Adrenal gland (tissue), 12 donors: ENCODE results near the gene GSKIP. TPM values are rescaled to one million over a fixed set of nuclear protein-coding genes. Genes with fewer than 3 reads are reported as not detected.
A peak's percentile ranks its signal among the peaks of the same experiment; 100 is the strongest.
"Not testable (repeated sequence)": the region's sequence is repeated elsewhere in the genome, so short reads cannot be mapped to it uniquely, and the experiment has no call there.

Experiments used
- DNase-seq, 7 donors: peaks; one replicate each; pipeline ENCODE4 v3.0.0-alpha.2; 2019 to 2020
- H3K27ac ChIP-seq, 5 donors: fragments of 200-600 bp; sonication (generic) in 4 of 5; 1 replicate in 3 of 5; 2 replicates in 2 of 5; pipeline versions ENCODE4 v1.5.1 to v1.8.0; 2016 to 2020; ENCODE audit warnings: mild to moderate bottlenecking in 1 of 5
- H3K27me3 ChIP-seq: fragments of 200-600 bp; 2 replicates; pipeline ENCODE4 v1.8.0; 2021
- H3K36me3 ChIP-seq, 2 donors: fragments of 200-600 bp; replicated peaks in 1 of 2; 1 replicate in 1 of 2; 2 replicates in 1 of 2; pipeline versions ENCODE4 v1.5.1 to v1.8.0; 2018 to 2022
- H3K4me1 ChIP-seq, 2 donors: fragments of 200-600 bp; replicated peaks in 1 of 2; 1 replicate in 1 of 2; 2 replicates in 1 of 2; pipeline versions ENCODE4 v1.5.1 to v1.8.0; 2018 to 2021
- H3K4me3 ChIP-seq, 4 donors: fragments of 200-600 bp; sonication (generic) in 3 of 4; one replicate each; pipeline ENCODE4 v1.5.1; 2016 to 2018
- H3K9me3 ChIP-seq, 3 donors: fragments of 200-600 bp; sonication (generic) in 1 of 3; replicated peaks in 1 of 3; 1 replicate in 2 of 3; 2 replicates in 1 of 3; pipeline versions ENCODE4 v1.5.1 to v1.8.0; 2016 to 2021
- POLR2A ChIP-seq, 2 donors: fragments of 450-650 bp; IDR thresholded peaks; one replicate each; pipeline ENCODE4 v1.6.1; 2017; ENCODE audit warnings: antibody characterized with exemption in 2 of 2, mild to moderate bottlenecking in 2 of 2, moderate library complexity in 1 of 2
- WGBS, 4 donors: extraction: QIAGEN DNeasy Blood & Tissue Kit in 2 of 4; methylation state at CpG; one replicate each; pipeline versions ENCODE4 v1.1.5 to v1.1.7; 2013 to 2017; 5-methylcytosine and 5-hydroxymethylcytosine counted together
- intact Hi-C, 2 donors: fragments of 100-400 bp; cut with DNase I; formaldehyde crosslinking; loops; one replicate each; pipeline versions ENCODE4 v1.14.1 to v1.15.0; 2022 to 2023
- polyA plus RNA-seq, 3 donors: library from polyadenylated mRNA; stranded (reverse); fragments of 200-250 nt in 2 of 3; fragments of 350-450 nt in 1 of 3; fragmentation: Illumina TruSeq in 1 of 3; extraction: RNeasy Lipid Tissue Mini Kit (QIAGEN cat#74804) in 1 of 3; gene quantifications; one replicate each; pipeline ENCODE4 v1.2.3, GENCODE V29; 2013 to 2014
- total RNA-seq, 9 donors: library from RNA; depleted of rRNA in 4 of 9; stranded (reverse); fragments of >200 nt in 4 of 9; fragments of 120-200 nt in 1 of 9; fragmentation: NEBNext Ultra II Directional in 1 of 9; extraction: Animal tissue kit (Norgen Biotek cat#: 25700) in 1 of 9; gene quantifications; one replicate each; pipeline versions ENCODE4 v1.1.0 to v1.2.4, GENCODE V29; 2013 to 2023
- TF ChIP-seq, protein P1 (sequence below), 6 experiments: fragments of 450-650 bp in 4 of 6; fragments of 200-600 bp in 2 of 6; sonication (generic) in 1 of 6; IDR thresholded peaks; 1 replicate in 5 of 6; 2 replicates in 1 of 6; pipeline versions ENCODE4 v1.5.1 to v1.8.0; 2016 to 2021; ENCODE audit warnings: antibody characterized with exemption in 6 of 6, mild to moderate bottlenecking in 2 of 6, moderate library complexity in 1 of 6
- donor health status: healthy with polysubstance abuse.
- donor health status: Bipolar disorder and iron deficiency.
- donor health status: DM: yes; HTN: yes; CAD: no.
- donor health status: DM: no; HTN: no; CAD: no.
- donor health status: DM: no; HTN: no; CAD: no.
- donor health status: DM: yes; HTN: yes; CAD: no.

GSKIP gene
- total and polyA plus RNA-seq, 12 donors, result 3.7 to 59.1 (median 15.0) TPM

- intact Hi-C loops, result no loop called here
- peaks cover 0 to 9% of the 10 kb centered on the region in 2 donors for H3K4me1 ChIP-seq
- no peak for DNase-seq
- H3K27ac ChIP-seq, result no peak overlapping the region
- H3K27me3 ChIP-seq, result no peaks in the 10 kb centered on the region
- 89 to 95% (median 94%) methylated on average over 2 of the region's 2 CpGs for WGBS, 4 donors
- H3K9me3 ChIP-seq, result no peaks in the 10 kb centered on the region
- TF ChIP-seq, protein P1, sequence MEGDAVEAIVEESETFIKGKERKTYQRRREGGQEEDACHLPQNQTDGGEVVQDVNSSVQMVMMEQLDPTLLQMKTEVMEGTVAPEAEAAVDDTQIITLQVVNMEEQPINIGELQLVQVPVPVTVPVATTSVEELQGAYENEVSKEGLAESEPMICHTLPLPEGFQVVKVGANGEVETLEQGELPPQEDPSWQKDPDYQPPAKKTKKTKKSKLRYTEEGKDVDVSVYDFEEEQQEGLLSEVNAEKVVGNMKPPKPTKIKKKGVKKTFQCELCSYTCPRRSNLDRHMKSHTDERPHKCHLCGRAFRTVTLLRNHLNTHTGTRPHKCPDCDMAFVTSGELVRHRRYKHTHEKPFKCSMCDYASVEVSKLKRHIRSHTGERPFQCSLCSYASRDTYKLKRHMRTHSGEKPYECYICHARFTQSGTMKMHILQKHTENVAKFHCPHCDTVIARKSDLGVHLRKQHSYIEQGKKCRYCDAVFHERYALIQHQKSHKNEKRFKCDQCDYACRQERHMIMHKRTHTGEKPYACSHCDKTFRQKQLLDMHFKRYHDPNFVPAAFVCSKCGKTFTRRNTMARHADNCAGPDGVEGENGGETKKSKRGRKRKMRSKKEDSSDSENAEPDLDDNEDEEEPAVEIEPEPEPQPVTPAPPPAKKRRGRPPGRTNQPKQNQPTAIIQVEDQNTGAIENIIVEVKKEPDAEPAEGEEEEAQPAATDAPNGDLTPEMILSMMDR (IDR thresholded peaks at IDR 0.05), result no peak
- no peak for TF ChIP-seq POLR2A (IDR thresholded peaks at IDR 0.05)
- H3K4me3 ChIP-seq, result no peak overlapping the region
- H3K36me3 ChIP-seq, result peaks cover 0 to 5% of the 10 kb centered on the region in 2 donors
Observed at GRCh38 chr14:96345669-96346068, 17.7 kb upstream of the GSKIP start.

GRCh38 chr14:96347957-96348356 lies 15.4 kb upstream of the GSKIP start:
- intact Hi-C loops, H3K4me3 ChIP-seq, H3K9me3 ChIP-seq, H3K4me1 ChIP-seq, H3K36me3 ChIP-seq, DNase-seq, H3K27ac ChIP-seq, H3K27me3 ChIP-seq: not testable (repeated sequence)
- 94 to 100% (median 97%) methylated on average over 2 of the region's 2 CpGs for WGBS, 4 donors

- Histone ChIP-seq H3K27me3 (no peaks in the 10 kb centered on the region), H3K36me3 (no peaks in the 10 kb centered on the region), H3K4me3 (no peak overlapping the region), H3K9me3 (no peaks in the 10 kb centered on the region), H3K4me1 (peaks cover 0 to 9% of the 10 kb centered on the region in 2 donors), H3K27ac (no peak overlapping the region)
- TF ChIP-seq, protein P1 (IDR thresholded peaks at IDR 0.05), result no peak
- no peak for TF ChIP-seq POLR2A (IDR thresholded peaks at IDR 0.05)
- 89 to 94% (median 90%) methylated on average over 7 of the region's 7 CpGs for WGBS, 4 donors
- peak in 1 of 7 donors; percentile 19 for DNase-seq
- intact Hi-C loops, result no loop called here
Observed at GRCh38 chr14:96349286-96350075, 13.8 kb upstream of the GSKIP start.

- Histone ChIP-seq H3K9me3 (no peaks in the 10 kb centered on the region), H3K27ac (no peak overlapping the region), H3K4me1 (peaks cover 0 to 9% of the 10 kb centered on the region in 2 donors), H3K27me3 (no peaks in the 10 kb centered on the region), H3K4me3 (no peak overlapping the region), H3K36me3 (no peaks in the 10 kb centered on the region)
- intact Hi-C loops, result no loop called here
- TF ChIP-seq, protein P1 (IDR thresholded peaks at IDR 0.05), result no peak
- TF ChIP-seq POLR2A (IDR thresholded peaks at IDR 0.05), result no peak
- no peak for DNase-seq
- WGBS, 4 donors, result 92 to 95% (median 94%) methylated on average over 3 of the region's 3 CpGs
Observed at GRCh38 chr14:96351986-96352385, 11.3 kb upstream of the GSKIP start.

- no peaks in the 10 kb centered on the region for H3K9me3 ChIP-seq
Observed at GRCh38 chr14:96352708-96353107, 10.6 kb upstream of the GSKIP start.

More at GRCh38 chr14:96352708-96353107, 10.6 kb upstream of the GSKIP start:
- 51 to 76% (median 73%) methylated on average over 2 of the region's 2 CpGs for WGBS, 4 donors
- DNase-seq, result no peak
- no peak for TF ChIP-seq POLR2A (IDR thresholded peaks at IDR 0.05)
- TF ChIP-seq, protein P1 (IDR thresholded peaks at IDR 0.05), result no peak
- Histone ChIP-seq H3K36me3 (no peaks in the 10 kb centered on the region), H3K27ac (no peak overlapping the region), H3K4me1 (peaks cover 0 to 9% of the 10 kb centered on the region in 2 donors), H3K4me3 (no peak overlapping the region), H3K27me3 (no peaks in the 10 kb centered on the region)
- intact Hi-C loops, result no loop called here
